ENCODE data around the gene TMEM271.
"Not testable (repeated sequence)": the region's sequence is repeated elsewhere in the genome, so short reads cannot be mapped to it uniquely, and the experiment has no call there.

TMEM271 gene

DNA sequence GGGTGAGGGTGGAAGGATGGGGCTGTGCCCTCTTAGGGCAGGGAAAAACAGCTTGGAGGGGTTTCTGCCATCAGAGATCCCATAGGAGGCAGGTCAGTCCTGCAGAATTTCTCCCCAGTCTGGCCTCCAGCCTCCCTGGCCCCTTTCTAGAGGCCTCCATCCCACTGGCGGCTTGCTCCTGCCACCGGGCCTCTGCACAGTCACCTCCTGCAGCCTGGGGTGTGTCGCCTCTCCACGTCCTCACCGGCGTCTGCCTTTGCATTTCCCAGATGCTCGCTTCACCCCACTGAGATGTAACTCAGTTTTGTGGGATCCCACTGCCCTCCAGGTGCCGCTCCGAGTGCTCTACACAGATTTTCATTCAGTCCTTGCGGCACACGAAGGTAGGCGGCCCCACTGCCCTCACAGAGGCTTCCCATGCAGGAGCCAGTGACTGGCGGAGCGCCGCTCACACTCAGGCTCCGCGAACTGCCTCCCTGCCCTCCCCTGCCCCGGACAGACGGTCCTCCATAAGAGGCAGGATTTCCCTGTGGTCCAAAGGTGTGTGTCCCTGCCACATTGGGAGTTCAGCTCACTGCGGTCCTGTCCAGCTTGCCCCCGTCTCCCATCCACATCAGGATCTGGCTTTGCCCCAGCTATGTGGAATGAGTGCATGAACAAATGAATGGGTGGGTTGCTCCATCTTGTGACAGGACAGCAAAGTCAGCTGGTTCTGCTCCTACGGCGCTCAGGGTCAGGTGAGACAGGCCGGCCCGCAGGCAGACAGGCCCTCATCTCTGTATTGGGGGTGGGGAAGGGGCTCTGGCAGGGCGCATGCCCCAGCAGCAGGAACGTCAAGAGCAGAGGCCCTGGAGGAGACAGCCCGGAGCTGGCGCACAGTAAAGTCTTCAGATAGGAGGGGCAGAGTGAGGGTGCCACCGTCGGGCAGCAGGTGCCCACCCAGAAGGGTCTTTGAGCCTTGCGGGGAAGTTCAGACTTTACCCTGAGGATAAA is 2.7 kb upstream of the TMEM271 start:
- no peak for DNase-seq

DNA sequence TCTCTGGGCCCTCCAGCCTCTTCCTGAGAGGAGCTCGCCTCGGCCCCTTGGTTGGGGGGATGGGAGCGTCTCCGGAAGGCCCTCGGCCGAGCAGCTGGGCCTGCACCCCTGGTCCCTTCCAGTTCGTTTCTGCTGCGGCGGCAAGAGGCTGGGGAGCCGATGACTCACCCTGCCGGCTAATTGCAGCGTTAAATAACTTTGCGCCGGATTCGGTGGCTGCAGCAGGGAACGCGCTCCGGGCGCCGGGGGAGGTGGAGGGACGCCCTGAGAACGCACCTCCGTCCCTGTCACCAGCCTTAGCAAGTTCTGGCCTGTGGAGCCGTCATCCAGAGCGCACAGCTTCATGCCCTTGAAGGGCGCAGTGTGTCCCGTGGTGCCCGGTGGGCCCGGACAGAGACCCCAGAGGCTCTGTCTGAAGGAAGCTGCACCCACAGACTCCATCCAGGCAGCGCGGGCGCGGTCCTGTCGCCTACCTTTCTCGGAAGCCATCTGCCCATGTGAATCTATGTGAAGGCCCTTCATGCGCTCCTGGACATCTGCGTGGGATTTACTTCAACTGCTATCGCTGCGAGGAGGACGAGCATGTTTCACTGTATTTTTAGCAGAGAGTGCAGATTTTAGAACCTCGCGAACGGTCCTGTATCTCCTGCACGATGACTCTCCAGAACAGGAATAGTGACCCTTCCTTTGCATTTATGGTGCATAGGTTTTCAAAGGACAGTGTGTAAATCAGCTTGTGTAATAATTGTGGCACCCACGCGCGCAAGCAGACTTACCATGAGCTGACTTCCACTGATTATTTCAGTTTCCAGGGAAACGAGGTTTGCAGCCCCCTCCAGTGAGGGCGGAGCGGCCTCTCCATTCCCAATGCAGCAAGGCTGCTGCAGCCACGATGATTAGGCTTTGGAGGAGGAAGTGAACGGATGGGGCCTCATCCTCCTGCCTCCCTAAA is 1.7 kb upstream of the TMEM271 start:
- no peak for DNase-seq

DNA sequence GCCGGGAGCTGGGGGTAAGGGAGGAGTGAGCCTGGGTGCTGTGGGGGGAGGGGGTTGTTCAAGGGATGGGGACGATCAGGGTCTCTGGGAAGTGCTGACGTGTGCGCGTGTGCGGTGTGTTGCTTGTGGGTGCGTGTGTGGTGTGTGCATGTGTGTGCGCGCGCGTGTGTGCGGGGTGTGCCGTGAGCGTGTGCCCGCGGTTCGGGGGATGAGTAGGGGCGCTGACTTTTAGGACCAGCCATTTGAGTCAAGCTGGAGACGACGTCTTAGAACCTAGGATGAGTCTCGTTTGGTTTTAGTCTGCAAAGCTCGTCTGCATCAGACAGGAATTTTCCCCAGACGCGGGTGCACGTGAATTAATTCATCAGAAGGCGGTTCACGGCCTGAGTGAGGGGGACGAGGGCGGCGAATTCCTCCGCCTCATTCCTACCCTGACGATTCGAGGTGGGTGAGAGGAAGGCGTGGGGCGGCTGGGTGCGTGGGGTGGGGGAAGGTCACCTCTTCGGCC is 950 bp upstream of the TMEM271 start:
- DNase-seq = no peak

DNA sequence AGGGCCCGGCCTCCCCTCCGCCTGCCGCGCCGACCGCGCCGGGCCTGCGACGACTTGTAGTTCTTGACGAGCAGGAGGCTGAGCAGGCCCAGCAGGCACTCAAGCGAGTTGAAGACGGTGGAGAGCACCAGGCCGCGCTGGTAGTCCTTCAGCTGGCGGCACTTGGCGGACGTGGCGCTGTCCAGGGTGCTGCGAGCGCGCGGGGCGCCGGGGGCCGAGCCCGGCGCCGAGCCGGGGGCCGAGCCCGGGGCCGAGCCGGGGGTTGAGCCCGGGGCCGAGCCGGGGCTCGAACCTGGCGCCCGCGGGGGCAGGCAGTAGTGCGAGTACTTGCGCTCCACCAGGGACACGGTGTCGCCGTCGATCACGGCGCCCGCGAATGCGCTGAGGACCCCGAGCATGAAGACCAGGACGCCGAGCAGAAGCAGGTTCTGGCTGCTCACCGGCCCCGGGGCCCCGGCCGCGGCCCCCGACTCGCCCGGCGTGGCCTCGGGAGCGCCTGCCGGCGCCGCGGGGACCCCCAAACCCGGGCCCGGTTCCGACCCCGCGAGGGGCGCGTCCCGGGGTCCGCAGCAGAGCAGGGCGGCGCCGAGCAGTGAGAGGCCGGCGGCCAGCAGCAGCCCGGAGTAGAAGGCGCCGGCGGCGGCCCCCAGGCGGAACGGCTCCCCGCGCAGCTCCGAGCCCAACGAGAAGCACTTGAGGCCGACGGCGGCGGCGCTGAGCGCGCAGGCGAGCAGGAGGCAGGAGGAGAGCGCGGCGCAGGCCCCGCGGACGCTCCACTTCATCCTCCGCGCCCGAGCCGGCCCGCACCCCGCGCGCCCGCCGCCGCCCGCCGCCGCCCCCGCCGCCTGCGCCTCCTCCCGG is 584 bp downstream of the TMEM271 start:
- DNase-seq = no peak

DNA sequence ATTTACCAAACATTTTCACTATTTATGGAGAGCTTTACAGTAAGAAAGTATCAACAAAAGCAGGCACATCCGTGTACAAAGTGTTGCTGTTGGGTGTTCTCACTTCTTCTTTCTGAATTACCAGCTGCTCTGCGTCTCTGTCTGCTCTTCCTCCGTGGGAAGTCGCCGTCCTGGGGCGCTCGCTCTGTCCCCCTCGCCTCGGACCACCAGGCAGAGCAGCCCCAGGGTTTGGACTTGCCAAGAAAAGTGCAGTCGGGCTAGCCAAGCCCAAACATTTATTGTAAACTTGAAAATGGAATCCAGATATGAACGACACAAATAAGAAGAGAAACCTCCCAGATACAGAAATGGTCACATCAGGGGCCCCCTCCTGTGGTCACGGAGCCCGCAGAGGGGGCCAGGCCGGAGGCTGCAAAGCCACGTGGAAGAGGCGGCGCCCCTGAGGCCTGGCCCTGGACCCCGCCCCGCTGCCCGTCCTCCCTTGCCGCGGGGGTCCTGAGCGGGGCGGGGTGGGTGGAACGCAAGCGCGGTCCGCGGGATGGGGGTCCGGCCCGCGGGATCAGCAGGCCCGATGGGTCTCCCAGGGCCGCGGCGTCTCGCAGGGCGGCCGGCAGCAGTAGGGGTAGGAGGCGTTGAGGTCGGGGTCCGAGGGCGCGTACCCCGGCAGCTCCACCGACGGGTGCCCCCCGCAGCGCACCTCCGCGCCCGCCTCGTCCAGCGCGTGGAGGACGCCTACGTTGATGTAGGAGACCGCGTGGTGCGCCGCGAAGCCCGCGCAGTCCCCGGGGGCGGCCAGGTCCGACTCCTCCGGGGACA is 1.5 kb downstream of the TMEM271 start:
- DNase-seq = no peak

DNA sequence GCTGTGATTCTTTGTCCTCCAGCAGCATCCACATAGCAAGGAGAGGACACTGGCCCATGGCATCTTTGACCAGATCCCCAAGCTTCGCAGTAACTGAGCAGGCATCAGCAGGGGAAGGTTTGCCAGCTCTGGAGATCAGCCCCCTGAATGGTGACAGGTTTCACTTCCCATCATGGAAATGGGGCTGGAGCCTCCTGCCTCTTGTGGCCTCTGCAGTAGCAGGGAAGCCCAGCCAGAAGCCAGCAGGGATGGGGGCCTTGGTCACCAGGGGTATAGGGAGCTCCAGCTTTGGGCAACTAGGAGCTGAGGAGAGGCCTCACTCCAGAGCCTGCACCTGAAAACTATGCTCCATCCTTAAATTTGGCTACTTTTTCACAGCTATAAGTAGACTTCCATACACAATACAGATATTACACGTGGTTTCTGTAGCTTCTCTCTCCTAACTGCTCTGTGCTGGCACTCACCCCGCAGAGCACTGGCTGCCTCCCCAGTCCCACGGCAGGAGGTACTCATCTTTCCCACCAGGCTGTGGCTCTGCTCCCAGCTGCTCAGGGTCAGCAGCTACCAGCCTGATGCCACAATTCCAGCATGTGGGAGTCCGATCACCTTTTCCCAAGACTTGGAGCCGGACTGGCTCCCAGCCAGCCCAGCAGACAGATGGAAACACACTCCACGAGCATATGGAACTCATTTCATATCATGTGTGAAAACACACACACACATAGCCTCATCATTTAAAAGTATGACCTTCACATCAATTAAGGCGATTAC is 2.8 kb downstream of the TMEM271 start:
- no peak for DNase-seq

DNA sequence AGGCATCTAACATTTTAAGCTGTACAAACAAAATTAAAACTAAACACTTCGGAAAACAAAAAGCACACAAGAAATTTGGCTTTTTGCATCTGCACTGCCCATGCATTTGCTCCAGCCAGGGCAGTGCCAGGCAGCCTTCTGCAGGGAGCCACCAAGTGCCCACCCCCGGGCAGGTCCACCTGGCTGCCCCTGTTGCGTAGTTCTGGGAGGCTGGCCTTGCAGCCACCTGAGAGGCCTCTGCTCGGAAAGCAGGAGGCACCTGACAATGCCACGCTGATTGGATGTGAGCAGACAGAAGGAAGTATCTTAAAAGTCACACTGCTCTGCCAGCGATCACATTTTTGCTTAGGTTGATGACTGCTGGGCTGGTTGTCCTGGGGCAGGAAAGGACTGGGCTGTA is 3.5 kb downstream of the TMEM271 start:
- DNase-seq = no peak

DNA sequence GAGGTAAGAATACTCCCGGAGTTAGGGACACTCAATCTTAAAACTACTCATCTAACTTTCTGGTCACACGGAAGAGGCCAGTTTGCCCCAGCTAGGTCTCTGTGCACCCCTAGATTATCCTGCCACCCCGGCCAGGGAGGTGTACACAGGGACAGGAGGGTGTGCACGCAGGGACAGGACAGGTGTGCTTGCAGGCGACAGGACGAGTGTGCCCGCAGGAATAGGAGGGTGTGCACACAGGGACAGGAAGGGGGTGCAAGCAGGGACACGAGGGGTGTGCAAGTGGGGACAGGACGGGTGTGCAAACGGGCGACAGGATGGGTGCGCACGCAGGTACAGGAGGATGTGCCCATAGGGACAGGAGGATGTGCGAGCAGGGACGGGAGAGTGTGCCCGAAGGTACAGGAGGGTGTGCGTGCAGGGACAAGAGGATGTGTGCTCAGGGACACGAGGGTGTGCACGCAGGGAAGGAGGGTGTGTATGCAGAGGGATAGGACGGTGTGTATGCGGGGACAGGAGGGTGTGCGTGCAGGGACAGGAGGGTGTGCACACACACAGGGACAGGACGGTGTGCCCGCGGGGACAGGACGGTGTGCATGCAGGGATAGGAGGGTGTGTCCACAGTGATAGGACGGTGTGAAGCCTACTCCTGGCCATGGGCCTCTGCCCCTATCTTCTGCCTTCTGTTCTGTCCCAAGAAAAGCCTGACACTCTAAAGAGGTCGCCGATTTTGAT is 4.1 kb downstream of the TMEM271 start:
- no peak for DNase-seq

DNA sequence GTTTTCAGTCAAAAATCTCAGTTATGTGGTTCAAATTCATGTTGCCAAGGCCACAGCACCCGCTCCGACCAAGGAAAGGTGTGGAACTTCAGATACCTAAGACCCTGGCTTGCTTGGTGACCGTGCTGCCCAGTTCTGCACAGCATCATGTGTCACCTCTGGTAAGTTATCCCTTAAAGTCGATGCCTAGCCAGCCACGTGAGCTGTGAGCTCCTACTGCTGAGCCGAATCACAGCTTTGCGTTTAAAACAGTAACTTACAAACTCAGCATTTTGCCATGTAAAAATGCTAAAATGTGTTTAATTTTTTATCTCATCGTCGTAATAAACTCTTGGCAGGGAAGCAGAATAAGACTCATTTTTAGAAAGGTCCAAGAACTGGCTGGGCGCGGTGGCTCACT is 5.3 kb downstream of the TMEM271 start:
- no peak for DNase-seq

DNA sequence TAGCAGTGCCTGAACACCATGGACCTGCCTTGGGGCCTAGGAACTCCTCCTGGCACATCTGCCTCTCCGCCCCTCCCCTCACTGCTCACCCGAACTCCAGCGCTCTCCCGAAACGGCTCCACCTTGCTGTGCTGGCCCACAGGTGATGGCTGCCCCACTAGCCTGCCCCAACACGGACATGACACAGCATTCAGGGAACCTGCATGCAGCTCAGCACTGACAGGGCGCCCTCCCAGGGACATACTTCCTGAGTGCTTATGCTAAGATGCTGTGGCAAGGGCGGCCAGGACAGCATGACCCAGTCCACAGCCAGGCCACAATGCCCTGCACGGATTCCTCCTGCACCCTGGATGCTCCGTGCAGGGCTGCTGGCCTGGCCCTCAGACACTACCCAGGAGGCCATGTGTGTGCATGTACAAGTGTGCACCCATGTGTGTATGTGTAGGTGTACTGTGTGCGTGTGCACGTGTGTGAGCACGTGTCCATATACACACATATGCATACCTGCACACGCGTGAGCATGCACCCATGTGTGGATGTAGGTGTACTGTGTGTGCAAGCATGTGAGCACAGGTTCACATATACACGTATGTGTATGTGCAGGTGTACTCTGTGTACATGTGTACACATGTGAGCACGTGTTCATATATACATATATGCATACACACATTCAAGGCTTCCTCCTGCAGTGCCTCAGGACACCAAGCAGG is 6.0 kb downstream of the TMEM271 start:
- DNase-seq = no peak

DNA sequence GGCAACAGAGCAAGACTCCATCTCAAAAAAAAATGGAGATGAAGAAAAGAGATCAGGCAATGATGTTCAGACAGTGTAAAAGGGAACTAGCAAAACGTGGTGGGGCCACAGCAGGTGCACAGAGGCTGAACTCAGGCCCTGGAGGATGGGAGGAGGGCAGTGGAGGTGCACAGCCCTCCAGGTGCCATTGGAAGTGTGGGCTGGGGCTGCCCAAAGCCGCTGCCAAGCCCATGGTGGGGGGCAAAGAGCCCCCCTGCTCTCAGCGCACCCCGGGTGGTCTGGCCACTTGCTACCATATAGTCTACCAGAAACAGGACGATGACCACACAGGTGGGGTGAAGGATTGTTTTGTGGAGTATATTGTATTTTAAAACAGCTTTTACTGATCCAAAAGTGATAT is 7.1 kb downstream of the TMEM271 start:
- no peak for DNase-seq

DNA sequence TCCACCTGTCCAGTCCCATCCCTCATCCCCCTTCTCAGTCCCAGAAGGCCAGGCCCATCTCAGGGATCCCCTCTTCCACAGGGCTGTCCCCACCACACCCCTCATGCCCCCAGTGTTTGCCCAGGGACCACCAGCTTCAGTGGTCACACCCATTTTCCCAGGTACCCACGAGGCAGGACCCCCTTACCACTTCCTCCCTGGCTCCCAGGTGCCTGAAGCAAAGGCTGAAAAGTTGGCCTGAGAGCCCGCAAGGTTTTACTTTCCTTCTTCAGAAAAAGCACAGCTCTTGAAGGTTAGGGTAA is 7.8 kb downstream of the TMEM271 start:
- no peak for DNase-seq

DNA sequence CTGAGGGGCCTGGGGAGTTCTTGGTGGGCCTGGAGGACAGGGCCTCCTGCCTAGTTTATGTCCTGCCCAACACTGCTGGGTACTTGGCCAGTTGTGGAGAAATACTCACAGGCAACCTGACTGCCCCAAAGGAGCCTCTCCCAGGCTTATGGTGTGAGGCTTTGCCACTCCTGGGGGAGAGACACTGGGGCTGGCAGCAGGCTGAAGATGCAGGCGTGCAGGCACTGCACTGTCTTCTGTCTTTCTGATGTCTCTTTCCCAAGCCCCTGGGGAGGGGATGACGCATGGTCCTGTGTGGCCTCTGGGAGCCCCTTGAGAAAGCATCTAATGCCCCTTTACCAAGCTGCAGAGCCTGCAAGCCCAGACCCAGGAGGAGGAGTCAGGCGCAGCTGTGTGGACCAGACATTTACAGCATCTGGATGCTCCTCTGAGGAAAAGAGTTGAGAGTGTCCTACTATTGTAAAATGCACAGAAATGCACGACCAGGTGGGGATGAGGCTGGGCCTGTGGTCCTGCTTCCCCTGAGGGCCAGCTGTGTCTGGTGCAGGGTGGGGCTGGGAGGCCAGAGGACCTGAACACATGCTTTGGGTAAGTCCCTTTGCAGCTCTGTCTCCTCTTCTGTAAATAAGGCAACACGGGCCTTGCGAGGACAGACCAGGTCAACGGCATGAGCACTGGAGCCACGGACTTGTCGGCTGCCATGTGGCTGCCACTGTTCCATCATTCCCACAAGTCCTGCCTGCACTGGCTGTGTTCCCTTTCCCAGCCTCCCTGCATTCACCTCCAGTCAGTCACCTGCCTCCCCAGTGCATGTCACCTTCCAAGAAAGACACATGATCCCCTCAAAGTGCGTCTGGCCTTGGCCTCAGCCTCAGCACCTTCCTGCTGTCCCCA is 8.4 kb downstream of the TMEM271 start:
- DNase-seq = no peak

DNA sequence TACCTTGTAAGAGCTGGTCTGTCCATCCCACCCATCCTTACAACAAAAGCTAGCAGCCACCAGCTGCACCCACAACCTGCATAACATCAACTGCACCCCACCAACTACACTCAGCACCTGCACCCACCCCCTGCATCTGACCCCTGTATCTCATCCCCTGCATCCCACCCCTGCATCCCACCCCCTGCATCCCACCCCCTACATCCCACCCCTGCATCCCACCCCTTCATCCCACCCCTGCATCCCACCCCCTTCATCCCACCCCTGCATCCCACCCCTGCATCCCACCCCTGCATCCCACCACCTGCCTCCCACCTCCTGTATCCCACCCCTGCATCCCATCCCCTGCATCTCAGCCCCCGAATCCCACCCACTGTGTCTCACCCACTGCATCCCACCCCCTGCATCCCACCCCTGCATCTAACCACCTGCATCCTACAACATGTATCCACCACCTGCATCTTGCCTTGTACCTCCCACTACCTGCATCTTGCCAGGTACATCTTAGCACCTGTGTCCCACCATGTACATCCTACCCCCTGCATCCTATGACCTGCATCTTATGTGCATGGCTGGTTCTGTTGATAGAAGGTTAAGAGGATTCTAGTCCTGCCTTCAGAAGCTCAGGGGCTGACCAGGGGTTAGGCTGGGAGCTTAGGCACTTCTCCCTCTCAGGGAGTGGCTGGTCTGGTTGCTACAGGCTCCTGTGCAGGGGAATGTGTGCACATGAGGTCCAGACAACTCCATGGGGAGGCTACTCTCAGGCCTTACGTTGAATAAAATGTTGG is 9.4 kb downstream of the TMEM271 start:
- DNase-seq = no peak

DNA sequence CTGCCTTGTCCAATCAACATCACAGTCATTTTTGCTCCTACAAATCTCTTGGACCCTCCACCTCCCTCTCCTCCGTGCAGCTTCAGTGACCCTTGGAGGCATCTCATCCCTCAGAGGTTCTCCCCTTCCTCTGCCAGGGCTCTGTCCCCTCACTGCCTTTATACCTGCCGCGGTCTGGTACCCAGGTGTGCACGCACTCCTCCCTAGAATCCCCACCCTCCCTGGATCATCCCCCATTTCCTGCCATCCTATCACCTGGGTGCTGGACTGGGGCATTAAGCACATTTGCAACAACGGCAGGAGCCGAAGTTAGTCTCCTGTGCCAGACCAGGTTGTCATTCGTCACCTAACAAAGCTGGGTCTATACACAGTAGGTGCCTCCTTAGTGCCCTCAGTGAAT is 10.1 kb downstream of the TMEM271 start:
- no peak for DNase-seq

DNA sequence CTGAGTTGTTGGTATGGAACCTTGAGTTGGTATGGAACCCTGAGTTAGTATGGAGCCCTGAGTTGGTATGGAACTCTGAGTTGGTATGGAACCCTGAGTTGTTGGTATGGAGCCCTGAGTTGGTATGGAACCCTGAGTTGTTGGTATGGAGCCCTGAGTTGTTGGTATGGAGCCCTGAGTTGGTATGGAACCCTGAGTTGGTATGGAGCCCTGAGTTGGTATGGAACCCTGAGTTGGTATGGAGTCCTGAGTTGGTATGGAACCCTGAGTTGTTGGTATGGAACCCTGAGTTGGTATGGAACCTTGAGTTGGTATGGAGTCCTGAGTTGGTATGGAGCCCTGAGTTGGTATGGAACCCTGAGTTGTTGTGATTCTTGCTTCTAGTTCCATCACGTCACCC is 10.5 kb downstream of the TMEM271 start:
- DNase-seq = not testable (repeated sequence)

DNA sequence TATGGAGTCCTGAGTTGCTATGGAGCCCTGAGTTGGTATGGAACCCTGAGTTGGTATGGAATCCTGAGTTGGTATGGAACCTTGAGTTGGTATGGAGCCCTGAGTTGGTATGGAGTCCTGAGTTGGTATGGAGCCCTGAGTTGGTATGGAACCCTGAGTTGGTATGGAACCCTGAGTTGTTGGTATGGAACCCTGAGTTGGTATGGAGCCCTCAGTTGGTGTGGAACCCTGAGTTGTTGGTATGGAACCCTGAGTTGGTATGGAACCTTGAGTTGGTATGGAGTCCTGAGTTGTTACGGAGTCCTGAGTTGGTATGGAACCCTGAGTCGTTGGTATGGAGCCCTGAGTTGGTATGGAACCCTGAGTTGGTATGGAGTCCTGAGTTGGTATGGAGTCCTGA is 13.6 kb downstream of the TMEM271 start:
- not testable (repeated sequence) for DNase-seq

DNA sequence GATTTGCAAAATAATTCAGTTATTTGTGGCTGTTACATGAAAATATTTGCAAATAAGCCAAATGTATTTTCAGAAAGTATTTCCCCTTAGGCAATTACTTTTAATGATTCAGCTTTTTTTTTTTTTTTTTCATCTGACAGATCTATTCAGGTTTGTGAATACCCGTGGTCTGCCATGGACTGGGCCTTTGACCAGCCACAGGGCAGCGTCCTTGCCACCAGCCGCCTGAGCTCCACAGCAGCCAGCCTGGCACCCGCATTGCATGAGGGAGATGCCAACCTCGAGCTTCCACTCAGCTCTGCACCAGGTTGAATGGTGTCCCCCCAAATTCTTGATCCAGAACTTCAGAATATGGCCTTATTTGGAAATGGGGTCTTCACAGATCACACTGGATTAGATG is 14.7 kb downstream of the TMEM271 start:
- no peak for DNase-seq
